Mesothelial cell of epicardium (in vitro differentiated cells): Measurements from ENCODE around the gene RPS3. TPM values are rescaled to one million over a fixed set of nuclear protein-coding genes. Genes with fewer than 3 reads are reported as not detected.

Source experiments
- DNase-seq, 2 experiments: peaks; one replicate each; pipeline ENCODE4 v3.0.0; 2021; ENCODE audit warnings: low spot score in 2 of 2; ENCODE audit not compliant: unreplicated experiment in 2 of 2
- H3K27ac Mint-ChIP-seq: 2 replicates; pipeline ENCODE4 v1.8.0; 2021; ENCODE audit warnings: mixed read lengths
- H3K27me3 Mint-ChIP-seq: 2 replicates; pipeline ENCODE4 v1.8.0; 2021; ENCODE audit warnings: low read depth, mixed read lengths
- H3K36me3 Mint-ChIP-seq: 2 replicates; pipeline ENCODE4 v1.8.0; 2021; ENCODE audit warnings: mixed read lengths
- H3K4me1 Mint-ChIP-seq: 2 replicates; pipeline ENCODE4 v1.8.0; 2021; ENCODE audit warnings: mixed read lengths
- H3K4me3 Mint-ChIP-seq: 2 replicates; pipeline ENCODE4 v1.8.0; 2021; ENCODE audit warnings: mild to moderate bottlenecking, moderate library complexity, mixed read lengths
- H3K9me3 Mint-ChIP-seq: 2 replicates; pipeline ENCODE4 v1.8.0; 2021; ENCODE audit warnings: mixed read lengths
- CTCF ChIP-seq: fragments of 200-600 bp; sonication (generic); IDR thresholded peaks from one replicate; pipeline ENCODE4 v1.5.0; 2021; ENCODE audit warnings: antibody characterized with exemption; ENCODE audit not compliant: unreplicated experiment
- total RNA-seq: library from RNA; stranded (reverse); gene quantifications from 3 replicates; pipeline ENCODE4 v1.2.1, GENCODE V29; 2021

RPS3 gene
- total RNA-seq, 1 donor from 2014 or later = 2,848 TPM

- Mint-ChIP-seq H3K36me3 (no peaks in the 10 kb centered on the region), H3K27ac (peak overlapping the region; percentile 88), H3K4me1 (peaks cover 11% of the 10 kb centered on the region), H3K4me3 (no peak overlapping the region), H3K27me3 (peaks cover 4% of the 10 kb centered on the region), H3K9me3 (no peaks in the 10 kb centered on the region)
- no peak for DNase-seq
- TF ChIP-seq CTCF = no peak
These were observed 12.2 kb upstream of the RPS3 start for GRCh38 chr11:75386942-75387630.

- DNase-seq = no peak
- Mint-ChIP-seq H3K4me3 (no peak overlapping the region), H3K36me3 (no peaks in the 10 kb centered on the region), H3K27me3 (peaks cover 4% of the 10 kb centered on the region), H3K4me1 (peaks cover 11% of the 10 kb centered on the region), H3K9me3 (no peaks in the 10 kb centered on the region), H3K27ac (peak overlapping the region; percentile 1)
- no peak for TF ChIP-seq CTCF
These were observed 11.5 kb upstream of the RPS3 start for GRCh38 chr11:75387736-75388294.

- Mint-ChIP-seq H3K27ac (no peak overlapping the region), H3K36me3 (no peaks in the 10 kb centered on the region), H3K9me3 (no peaks in the 10 kb centered on the region), H3K4me1 (peaks cover 11% of the 10 kb centered on the region), H3K4me3 (no peak overlapping the region), H3K27me3 (peaks cover 4% of the 10 kb centered on the region)
- peak; percentile 81 for TF ChIP-seq CTCF
- peak; percentile 40 to 67 for DNase-seq
These were observed 10.7 kb upstream of the RPS3 start for GRCh38 chr11:75388386-75389275.

GRCh38 chr11:75389276-75389605 is 10.1 kb upstream of the RPS3 start:
- no peak for TF ChIP-seq CTCF
- Mint-ChIP-seq H3K9me3 (no peaks in the 10 kb centered on the region), H3K36me3 (no peaks in the 10 kb centered on the region), H3K4me1 (peaks cover 11% of the 10 kb centered on the region), H3K27me3 (peaks cover 4% of the 10 kb centered on the region), H3K4me3 (no peak overlapping the region), H3K27ac (no peak overlapping the region)
- DNase-seq = no peak

- peaks cover 4% of the 10 kb centered on the region for H3K27me3 Mint-ChIP-seq
- no peaks in the 10 kb centered on the region for H3K9me3 Mint-ChIP-seq
These were observed 9.4 kb upstream of the RPS3 start for GRCh38 chr11:75389925-75390324.

More at GRCh38 chr11:75389925-75390324, 9.4 kb upstream of the RPS3 start:
- no peak for TF ChIP-seq CTCF
- Mint-ChIP-seq H3K36me3 (no peaks in the 10 kb centered on the region), H3K4me1 (peaks cover 9% of the 10 kb centered on the region), H3K4me3 (no peak overlapping the region), H3K27ac (no peak overlapping the region)
- no peak for DNase-seq
